NT2/D1 (cell line): ENCODE measurements around the gene DAPL1.

Experiments used
- YY1 ChIP-seq: IDR thresholded peaks from 2 replicates; pipeline ENCODE4 v1.6.1; 2011; ENCODE audit not compliant: insufficient read length, insufficient read depth
- ZNF274 ChIP-seq: IDR thresholded peaks from 2 replicates; pipeline ENCODE4 v1.6.1; 2011; ENCODE audit warnings: mild to moderate bottlenecking, low read depth, low read length

DNA sequence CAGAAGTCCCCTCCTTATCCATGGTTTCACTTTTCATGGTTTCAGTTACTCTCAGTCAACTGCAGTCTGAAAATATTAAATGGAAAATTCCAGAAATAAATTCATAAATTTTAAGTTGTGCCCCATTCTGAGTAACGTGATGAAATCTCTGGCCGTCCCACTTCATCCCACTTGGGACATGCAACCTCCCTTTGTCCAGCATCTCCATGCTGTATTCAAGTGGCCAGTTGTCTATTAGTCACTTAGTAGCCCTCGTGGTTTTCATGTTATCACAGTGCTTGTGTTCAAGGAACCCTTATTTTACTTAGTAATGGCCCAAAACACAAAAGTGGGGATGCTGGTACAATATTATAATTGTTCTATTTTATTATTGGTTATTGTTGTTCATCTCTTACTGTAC lies 18.0 kb upstream of the DAPL1 start:
- no peak for TF ChIP-seq YY1
- no peak for TF ChIP-seq ZNF274
